Measurements from ENCODE around the gene HOXB6. TPM values are rescaled to one million over a fixed set of nuclear protein-coding genes. Genes with fewer than 3 reads are reported as not detected.
A peak's percentile ranks its signal among the peaks of the same experiment; 100 is the strongest.

The HOXB6 gene
- total RNA-seq, 1 donor, result 0.63 TPM

DNA sequence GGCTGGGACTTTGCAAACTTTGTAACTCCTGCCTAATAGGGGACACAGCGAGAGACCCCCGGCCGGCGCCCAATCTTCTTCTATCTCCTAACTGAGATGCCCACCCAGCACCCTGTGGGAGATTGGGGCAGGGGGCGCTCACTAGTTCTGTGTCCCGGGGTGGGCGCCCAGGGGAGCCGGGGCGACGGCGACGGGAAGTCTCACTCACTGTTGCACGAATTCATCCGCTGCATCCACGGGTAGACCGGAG is 7.3 kb downstream of the HOXB6 start:
- no peak for DNase-seq (ENCODE audit: low read depth)
- H3K4me3 ChIP-seq (ENCODE audit: low read depth, low read length), result peak overlapping the region; percentile 70
- TF ChIP-seq CTCF (IDR thresholded peaks at IDR 0.05; ENCODE audit: insufficient read depth, low read length), result no peak

GRCh38 chr17:48596735-48597527 is 7.9 kb downstream of the HOXB6 start:
- DNase-seq (ENCODE audit: low read depth), result no peak
- TF ChIP-seq CTCF (IDR thresholded peaks at IDR 0.05; ENCODE audit: insufficient read depth, low read length), result no peak
- H3K4me3 ChIP-seq (ENCODE audit: low read depth, low read length), result peak overlapping the region; percentile 70

DNA sequence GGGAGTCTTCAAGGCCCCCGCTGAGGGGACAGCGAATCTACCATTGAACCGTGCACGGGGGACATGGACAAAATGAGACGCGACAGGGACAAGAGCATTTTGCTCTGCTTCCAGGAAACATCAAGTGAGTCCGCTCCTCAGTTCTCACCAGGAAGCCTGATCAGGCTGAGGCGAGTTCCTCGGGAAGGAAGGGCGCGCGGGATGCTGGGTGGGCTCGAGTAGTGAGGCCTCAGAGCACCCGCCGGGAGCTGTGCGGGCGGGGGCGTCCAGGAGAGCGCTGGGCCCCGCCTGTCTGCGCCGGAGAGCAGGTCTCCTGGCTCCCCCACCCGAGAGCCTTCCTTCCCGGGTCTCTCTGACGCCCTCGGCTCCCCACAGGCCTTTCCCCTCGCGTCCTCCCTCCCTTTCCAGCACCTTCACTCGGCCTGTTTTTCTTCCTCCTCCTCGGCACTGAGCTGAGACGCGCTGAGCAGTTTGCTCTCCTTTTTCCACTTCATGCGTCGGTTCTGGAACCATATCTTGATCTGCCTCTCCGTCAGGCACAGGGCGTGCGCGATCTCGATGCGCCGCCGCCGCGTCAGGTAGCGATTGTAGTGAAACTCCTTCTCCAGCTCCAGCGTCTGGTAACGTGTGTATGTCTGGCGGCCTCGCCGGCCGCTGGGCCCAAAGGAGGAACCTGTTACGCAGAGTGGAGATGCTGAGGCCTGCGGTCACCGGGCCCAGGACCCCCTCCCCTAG is 8.6 kb downstream of the HOXB6 start:
- no peak for TF ChIP-seq CTCF (IDR thresholded peaks at IDR 0.05; ENCODE audit: insufficient read depth, low read length)
- no peak for DNase-seq (ENCODE audit: low read depth)
- H3K4me3 ChIP-seq (ENCODE audit: low read depth, low read length), result peak overlapping the region; percentile 70

- no peak for TF ChIP-seq CTCF (IDR thresholded peaks at IDR 0.05; ENCODE audit: insufficient read depth, low read length)
- no peak overlapping the region for H3K4me3 ChIP-seq (ENCODE audit: low read depth, low read length)
- no peak for DNase-seq (ENCODE audit: low read depth)
Measured at GRCh38 chr17:48595278-48595999, 9.3 kb downstream of the HOXB6 start.

DNA sequence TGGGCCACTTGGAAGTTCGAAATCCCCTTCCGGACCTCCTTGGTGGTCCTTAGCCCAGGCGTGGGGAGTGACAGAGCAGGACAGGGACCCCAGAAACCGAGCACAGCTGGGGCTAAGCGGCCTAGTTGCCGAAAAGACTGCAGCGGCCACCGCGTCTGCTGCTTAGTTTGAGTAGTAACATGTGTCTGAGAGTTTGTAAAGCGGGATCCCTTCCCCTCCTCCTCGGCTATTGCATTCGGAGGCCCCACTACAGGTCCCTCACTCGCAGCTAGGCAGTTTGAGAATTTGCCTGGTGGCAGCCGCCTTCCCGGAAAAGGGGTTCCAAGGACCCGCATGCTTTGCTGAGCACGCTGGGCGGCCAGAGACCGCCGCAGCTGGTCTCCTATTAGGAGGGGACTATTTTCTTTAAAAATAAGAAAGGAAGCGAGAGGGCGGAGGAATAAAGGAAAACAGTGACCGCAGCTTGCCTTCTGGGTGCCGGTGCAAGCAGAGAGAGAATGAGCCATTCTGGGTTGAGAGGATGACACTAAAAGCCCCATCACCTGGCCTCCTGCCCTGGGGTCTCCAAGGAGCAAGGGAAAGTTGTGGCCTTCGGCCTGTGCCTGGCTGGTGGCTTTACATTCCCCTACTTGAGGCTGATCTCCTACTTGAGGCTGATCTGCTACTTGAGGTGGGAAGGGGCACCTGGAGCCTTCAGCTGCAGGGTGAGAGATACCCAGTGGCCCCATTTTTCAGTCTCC is 10.1 kb downstream of the HOXB6 start:
- no peak for TF ChIP-seq CTCF (IDR thresholded peaks at IDR 0.05; ENCODE audit: insufficient read depth, low read length)
- no peak overlapping the region for H3K4me3 ChIP-seq (ENCODE audit: low read depth, low read length)
- DNase-seq (ENCODE audit: low read depth), result no peak

DNA sequence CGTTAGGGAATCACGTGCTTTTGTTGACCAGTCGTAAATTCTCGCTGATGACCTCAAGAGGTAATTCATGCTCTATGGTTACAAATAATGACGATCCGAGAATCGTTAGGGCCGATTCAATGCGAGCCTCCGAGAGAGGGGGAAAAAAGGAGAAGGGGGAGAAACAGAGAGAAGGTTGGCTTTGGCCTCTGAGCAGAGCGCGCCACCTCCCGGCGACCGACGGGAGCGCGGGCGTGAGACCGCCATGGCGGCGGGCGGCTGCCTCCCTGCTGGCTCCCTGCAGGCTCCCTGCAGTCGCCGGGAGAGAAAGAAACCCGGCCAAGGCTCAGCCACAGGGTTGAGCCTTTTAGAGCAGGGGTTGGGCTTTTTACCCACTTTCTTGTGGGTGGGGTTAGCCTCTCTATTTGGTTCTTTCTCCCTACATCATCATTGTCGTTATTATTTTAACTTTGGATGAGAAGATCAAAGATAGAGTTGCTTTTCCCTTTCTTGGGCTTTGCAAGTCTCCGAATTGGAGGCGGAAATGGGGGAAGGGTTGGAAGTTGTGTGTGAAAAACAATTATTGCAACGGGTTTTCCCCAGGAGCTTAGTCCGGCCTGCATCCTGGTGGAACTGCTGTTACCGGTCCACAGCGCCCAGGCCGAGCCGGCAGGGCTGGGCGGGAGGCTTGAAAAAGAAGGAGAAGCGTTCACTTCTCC is 10.8 kb downstream of the HOXB6 start:
- peak; percentile 84 for DNase-seq (ENCODE audit: low read depth)
- H3K4me3 ChIP-seq (ENCODE audit: low read depth, low read length), result peak overlapping the region; percentile 63

More for the DNA sequence above, 10.8 kb downstream of the HOXB6 start:
- peak; percentile 86 for TF ChIP-seq CTCF (IDR thresholded peaks at IDR 0.05; ENCODE audit: insufficient read depth, low read length)
